Duodenal mucosa (tissue), 2 donors: ENCODE results near the gene VAMP5.
A peak's percentile ranks its signal among the peaks of the same experiment; 100 is the strongest.

Experiments
- H3K27ac ChIP-seq: one replicate; pipeline ENCODE4 v1.7.0; 2013; ENCODE audit warnings: low read depth, low read length
- H3K27me3 ChIP-seq, 2 donors: one replicate each; pipeline ENCODE4 v1.7.0; 2013; ENCODE audit warnings: low read length in 2 of 2, control low read depth in 1 of 2; ENCODE audit not compliant: insufficient read depth in 2 of 2, control insufficient read depth in 1 of 2
- H3K36me3 ChIP-seq, 2 donors: one replicate each; pipeline ENCODE4 v1.7.0; 2013; ENCODE audit warnings: low read length in 2 of 2, control low read depth in 1 of 2; ENCODE audit not compliant: insufficient read depth in 2 of 2, control insufficient read depth in 1 of 2
- H3K4me1 ChIP-seq, 2 donors: one replicate each; pipeline ENCODE4 v1.7.0; 2013; ENCODE audit warnings: low read length in 2 of 2, control low read depth in 1 of 2; ENCODE audit not compliant: insufficient read depth in 2 of 2, control insufficient read depth in 1 of 2
- H3K4me3 ChIP-seq, 2 donors: one replicate each; pipeline ENCODE4 v1.7.0; 2013; ENCODE audit warnings: low read length in 2 of 2, low read depth in 1 of 2
- H3K9ac ChIP-seq, 2 donors: one replicate each; pipeline ENCODE4 v1.7.0; 2013; ENCODE audit warnings: low read length in 2 of 2, low read depth in 1 of 2
- H3K9me3 ChIP-seq, 2 donors: one replicate each; pipeline ENCODE4 v1.7.0; 2013; ENCODE audit warnings: low read length in 2 of 2, control low read depth in 1 of 2; ENCODE audit not compliant: control insufficient read depth in 1 of 2

VAMP5 gene

DNA sequence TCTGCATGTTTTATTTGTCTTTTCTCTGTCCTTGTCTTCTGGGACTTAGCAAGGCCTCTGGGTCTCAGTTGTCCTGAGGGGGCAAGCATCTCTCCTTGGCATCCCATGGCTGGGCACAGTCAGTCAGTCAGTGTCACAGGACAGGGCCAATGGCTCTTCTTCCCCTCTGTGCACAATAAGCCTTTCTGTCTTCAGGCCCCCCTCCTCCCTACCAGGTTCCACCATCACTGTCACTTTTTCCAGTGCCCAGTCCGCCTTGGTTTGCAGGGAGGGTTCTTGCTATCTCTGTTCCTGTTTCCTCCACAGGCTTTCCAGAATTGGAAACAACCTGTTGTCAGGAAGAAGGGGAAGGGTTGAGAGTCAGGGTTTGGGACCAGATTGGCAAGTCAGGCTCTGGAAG is 1.7 kb upstream of the VAMP5 start:
- Histone ChIP-seq H3K36me3 (peaks cover 6 to 16% of the 10 kb centered on the region in 2 donors), H3K27ac (no peak overlapping the region), H3K9ac (no peak overlapping the region), H3K4me1 (peaks cover 40 to 48% of the 10 kb centered on the region in 2 donors), H3K4me3 (no peak overlapping the region), H3K27me3 (no peaks in the 10 kb centered on the region), H3K9me3 (no peaks in the 10 kb centered on the region)

DNA sequence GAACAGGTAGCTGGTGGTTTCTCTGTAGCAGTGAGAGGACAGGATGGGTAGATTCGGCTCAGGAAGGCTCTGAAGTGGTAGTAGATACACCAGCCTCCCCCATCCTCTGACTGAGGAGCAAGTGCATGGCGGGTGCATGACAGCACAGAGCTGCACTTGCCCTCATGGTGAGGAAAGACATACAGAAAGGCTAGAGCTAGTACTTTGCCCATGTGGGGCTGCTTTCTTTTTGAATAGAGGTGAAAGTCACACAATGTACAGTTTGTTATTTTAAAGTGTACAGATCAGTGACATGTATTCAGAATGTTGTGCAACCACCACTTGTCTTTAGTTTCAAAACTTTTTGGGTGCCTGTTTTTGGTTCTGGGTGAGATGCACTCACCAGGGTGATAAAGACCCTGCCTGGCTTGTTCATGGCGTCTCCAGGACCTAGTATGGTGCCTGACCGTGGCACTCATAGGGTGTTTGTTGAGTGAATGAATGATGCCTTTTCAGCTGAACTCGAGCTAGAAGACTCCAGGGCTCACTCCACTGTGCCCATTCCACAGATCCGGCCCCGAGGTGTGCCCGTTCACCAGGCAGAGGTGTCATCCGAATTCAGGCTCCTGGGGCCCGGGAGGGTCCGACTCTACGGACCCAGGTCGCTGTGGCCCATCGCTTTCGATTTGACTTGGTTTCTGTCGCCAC is 421 bp upstream of the VAMP5 start:
- H3K4me3 ChIP-seq = peak overlapping the region; percentile 77 to 79
- H3K36me3 ChIP-seq = peaks cover 6 to 16% of the 10 kb centered on the region in 2 donors
- no peaks in the 10 kb centered on the region for H3K9me3 ChIP-seq
- no peaks in the 10 kb centered on the region for H3K27me3 ChIP-seq
- H3K9ac ChIP-seq = peak overlapping the region; percentile 63 to 88
- H3K4me1 ChIP-seq = peaks cover 38 to 50% of the 10 kb centered on the region in 2 donors
- H3K27ac ChIP-seq = peak overlapping the region; percentile 87

- peaks cover 6 to 16% of the 10 kb centered on the region in 2 donors for H3K36me3 ChIP-seq
- peak overlapping the region; percentile 77 to 79 for H3K4me3 ChIP-seq
- no peaks in the 10 kb centered on the region for H3K9me3 ChIP-seq
- peak overlapping the region; percentile 87 for H3K27ac ChIP-seq
- H3K9ac ChIP-seq = peak overlapping the region; percentile 63 to 87
- no peaks in the 10 kb centered on the region for H3K27me3 ChIP-seq
- peaks cover 28 to 44% of the 10 kb centered on the region in 2 donors for H3K4me1 ChIP-seq
Measured at GRCh38 chr2:85584857-85585780, 888 bp downstream of the VAMP5 start.

DNA sequence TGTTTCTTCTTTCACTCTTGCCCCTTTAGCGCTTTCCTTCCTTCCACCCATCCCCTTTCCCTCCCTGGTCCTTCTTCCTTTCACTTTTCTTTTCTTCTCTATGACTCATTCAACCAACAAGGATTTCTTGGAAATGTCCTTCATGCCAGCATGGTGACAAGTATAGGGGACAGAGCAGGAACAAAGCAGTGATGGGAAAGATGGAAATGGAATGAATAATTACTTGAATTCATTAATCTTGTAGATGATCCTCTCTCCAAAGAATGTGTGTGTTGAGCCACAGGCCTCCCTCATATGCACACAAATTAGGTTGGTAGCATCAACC is 1.5 kb downstream of the VAMP5 start:
- H3K4me1 ChIP-seq = peaks cover 32 to 48% of the 10 kb centered on the region in 2 donors
- peak overlapping the region; percentile 63 to 87 for H3K9ac ChIP-seq
- H3K4me3 ChIP-seq = peak overlapping the region; percentile 77 to 79

GRCh38 chr2:85588236-85588635 is 4.0 kb downstream of the VAMP5 start:
- Histone ChIP-seq H3K27me3 (no peaks in the 10 kb centered on the region), H3K9ac (no peak overlapping the region), H3K27ac (no peak overlapping the region), H3K9me3 (no peaks in the 10 kb centered on the region), H3K4me3 (no peak overlapping the region), H3K36me3 (no peaks in the 10 kb centered on the region), H3K4me1 (peaks cover 41 to 57% of the 10 kb centered on the region in 2 donors)

More for the DNA sequence above, 1.5 kb downstream of the VAMP5 start:
- Histone ChIP-seq H3K9me3 (no peaks in the 10 kb centered on the region), H3K36me3 (peaks cover 6 to 16% of the 10 kb centered on the region in 2 donors), H3K27me3 (no peaks in the 10 kb centered on the region), H3K27ac (no peak overlapping the region)

- peaks cover 39 to 53% of the 10 kb centered on the region in 2 donors for H3K4me1 ChIP-seq
Measured at GRCh38 chr2:85588645-85589044, 4.4 kb downstream of the VAMP5 start.

DNA sequence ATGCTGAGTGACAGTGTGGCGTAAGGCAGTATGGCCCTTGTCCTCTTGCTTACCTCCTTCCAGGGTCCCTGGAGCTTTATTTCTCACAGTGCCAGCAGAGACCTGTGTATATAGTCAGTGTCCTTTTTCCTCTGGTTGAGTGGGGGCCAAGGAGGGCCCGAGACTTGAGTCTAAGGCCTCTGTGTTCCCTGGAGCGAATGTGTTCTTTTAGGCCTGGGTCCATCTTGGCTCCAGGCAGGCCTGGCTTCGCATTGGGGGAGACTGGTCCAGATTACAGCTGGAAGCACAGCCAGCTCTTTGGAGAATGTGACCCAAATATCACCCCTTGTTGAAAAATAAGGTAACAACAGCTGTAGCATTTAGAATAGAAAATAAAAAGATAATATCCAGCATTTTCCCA is 5.0 kb downstream of the VAMP5 start:
- H3K4me1 ChIP-seq = peaks cover 37 to 49% of the 10 kb centered on the region in 2 donors
- H3K27me3 ChIP-seq = no peaks in the 10 kb centered on the region
- H3K9ac ChIP-seq = no peak overlapping the region
- no peaks in the 10 kb centered on the region for H3K9me3 ChIP-seq
- H3K36me3 ChIP-seq = no peaks in the 10 kb centered on the region
- no peak overlapping the region for H3K27ac ChIP-seq
- H3K4me3 ChIP-seq = no peak overlapping the region

More at GRCh38 chr2:85588645-85589044, 4.4 kb downstream of the VAMP5 start:
- Histone ChIP-seq H3K27ac (no peak overlapping the region), H3K9me3 (no peaks in the 10 kb centered on the region), H3K36me3 (no peaks in the 10 kb centered on the region), H3K9ac (no peak overlapping the region), H3K27me3 (no peaks in the 10 kb centered on the region), H3K4me3 (no peak overlapping the region)

- no peaks in the 10 kb centered on the region for H3K36me3 ChIP-seq
- H3K4me3 ChIP-seq = no peak overlapping the region
- H3K9ac ChIP-seq = no peak overlapping the region
- H3K4me1 ChIP-seq = peaks cover 38 to 48% of the 10 kb centered on the region in 2 donors
- peak overlapping the region; percentile 21 for H3K27ac ChIP-seq
- H3K9me3 ChIP-seq = no peaks in the 10 kb centered on the region
- no peaks in the 10 kb centered on the region for H3K27me3 ChIP-seq
Measured at GRCh38 chr2:85589982-85590791, 6.0 kb downstream of the VAMP5 start.

GRCh38 chr2:85590950-85591349 is 6.7 kb downstream of the VAMP5 start:
- Histone ChIP-seq H3K9me3 (no peaks in the 10 kb centered on the region), H3K27me3 (no peaks in the 10 kb centered on the region), H3K4me1 (peaks cover 30 to 40% of the 10 kb centered on the region in 2 donors), H3K9ac (no peak overlapping the region), H3K27ac (no peak overlapping the region), H3K4me3 (no peak overlapping the region), H3K36me3 (no peaks in the 10 kb centered on the region)
